ENCODE measurements around the gene CCNY. TPM values are rescaled to one million over a fixed set of nuclear protein-coding genes. Genes with fewer than 3 reads are reported as not detected.

Gene CCNY
- total and polyA plus RNA-seq, 2 of the 13 experiments (the other 11 are each of a cell fraction or from before 2014, with no cell fraction given): 48.2 to 54.7 TPM

DNA sequence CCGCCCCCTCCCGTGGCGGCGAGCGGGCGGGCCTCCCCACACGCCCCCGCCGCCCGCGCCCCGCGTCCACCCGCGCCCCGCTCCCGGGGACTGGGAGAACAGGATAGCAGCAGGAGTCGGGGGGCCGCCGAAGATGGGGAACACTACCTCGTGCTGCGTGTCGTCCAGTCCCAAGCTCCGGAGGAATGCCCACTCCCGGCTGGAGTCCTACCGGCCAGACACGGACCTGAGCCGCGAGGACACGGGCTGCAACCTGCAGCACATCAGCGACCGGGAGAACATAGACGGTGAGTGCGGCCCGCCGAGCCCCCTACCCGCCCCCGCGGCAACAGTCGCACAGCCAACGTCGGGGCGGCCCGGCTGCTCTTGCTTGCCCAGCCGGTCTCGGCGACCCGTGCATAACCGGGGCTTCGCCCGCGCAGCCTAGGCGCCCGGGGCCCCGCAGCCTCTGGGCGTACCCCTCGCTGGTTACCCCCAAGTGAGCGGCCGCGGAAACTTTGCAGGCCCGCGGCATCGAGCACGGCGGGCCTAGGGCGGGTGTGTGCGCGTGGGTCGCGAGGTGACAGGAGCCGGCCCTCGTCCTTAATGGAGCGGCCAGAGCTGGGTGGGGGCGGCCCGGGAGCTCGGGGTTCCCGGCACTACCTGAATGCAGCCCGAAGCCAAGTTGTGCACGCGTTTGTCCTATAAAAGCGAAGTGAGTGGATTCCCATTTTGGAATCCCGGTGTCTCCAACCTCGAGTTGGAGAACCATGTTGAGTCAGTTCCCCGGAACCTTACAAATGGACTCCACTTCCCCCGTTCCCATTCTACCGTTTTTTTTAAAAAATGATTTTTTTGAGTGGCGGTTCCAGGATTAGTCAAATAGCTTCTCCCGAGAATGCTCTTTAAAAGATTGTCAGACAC lies 863 bp downstream of the CCNY start:
- intact Hi-C loops (cut with micrococcal nuclease; ENCODE audit: unreplicated experiment): loop anchor here (5.0 to 10.0 kb wide), 3 partner anchors 75 to 110 kb away; no protein-coding TSS in a partner anchor
- TF ChIP-seq ZNF564 (CRISPR knock-in tag; IDR thresholded peaks at IDR 0.05) (no peak; the same call in 1 of the 2 replicates), NCOA1 (CRISPR knock-in tag; IDR thresholded peaks at IDR 0.05) (no peak), HNRNPL (IDR thresholded peaks at IDR 0.05; ENCODE audit: low read depth, low read length) (no peak), ZNF605 (CRISPR knock-in tag; IDR thresholded peaks at IDR 0.05) (peak; percentile 38; the same call in 1 of the 2 replicates), KAT7 (CRISPR knock-in tag; IDR thresholded peaks at IDR 0.05; ENCODE audit: borderline replicate concordance) (peak; percentile 42; the same call in 1 of the 2 replicates), HHEX (CRISPR knock-in tag; IDR thresholded peaks at IDR 0.05) (no peak), ASH2L (IDR thresholded peaks at IDR 0.05; ENCODE audit: insufficient read length, low read depth, low read length) (peak; percentile 67), ZNF644 (CRISPR knock-in tag; IDR thresholded peaks at IDR 0.05; ENCODE audit: low read depth) (no peak), SMAD9 (CRISPR knock-in tag; IDR thresholded peaks at IDR 0.05) (no peak), CENPX (CRISPR knock-in tag; IDR thresholded peaks at IDR 0.05) (no peak), ZNF296 (CRISPR knock-in tag; conservative IDR thresholded peaks at IDR 0.05) (0 out of 2 replicates have a peak, but pooled peaks have one; percentile 28), ZNF562 (CRISPR knock-in tag; IDR thresholded peaks at IDR 0.05; ENCODE audit: borderline replicate concordance) (no peak)
- TF ChIP-seq, protein P1, sequence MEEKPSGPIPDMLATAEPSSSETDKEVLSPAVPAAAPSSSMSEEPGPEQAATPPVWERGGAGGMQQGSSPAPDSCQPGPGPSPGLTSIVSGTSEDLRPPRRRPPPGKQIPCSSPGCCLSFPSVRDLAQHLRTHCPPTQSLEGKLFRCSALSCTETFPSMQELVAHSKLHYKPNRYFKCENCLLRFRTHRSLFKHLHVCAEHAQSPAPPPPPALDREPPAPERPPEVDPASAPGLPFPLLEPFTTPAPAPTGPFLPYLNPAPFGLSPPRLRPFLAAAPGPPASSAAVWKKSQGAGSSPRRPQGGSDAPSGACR (CRISPR knock-in tag; IDR thresholded peaks at IDR 0.05): no peak
- TF ChIP-seq, protein P2, sequence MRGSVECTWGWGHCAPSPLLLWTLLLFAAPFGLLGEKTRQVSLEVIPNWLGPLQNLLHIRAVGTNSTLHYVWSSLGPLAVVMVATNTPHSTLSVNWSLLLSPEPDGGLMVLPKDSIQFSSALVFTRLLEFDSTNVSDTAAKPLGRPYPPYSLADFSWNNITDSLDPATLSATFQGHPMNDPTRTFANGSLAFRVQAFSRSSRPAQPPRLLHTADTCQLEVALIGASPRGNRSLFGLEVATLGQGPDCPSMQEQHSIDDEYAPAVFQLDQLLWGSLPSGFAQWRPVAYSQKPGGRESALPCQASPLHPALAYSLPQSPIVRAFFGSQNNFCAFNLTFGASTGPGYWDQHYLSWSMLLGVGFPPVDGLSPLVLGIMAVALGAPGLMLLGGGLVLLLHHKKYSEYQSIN (CRISPR knock-in tag; IDR thresholded peaks at IDR 0.05; ENCODE audit: borderline replicate concordance): no peak
- TF ChIP-seq, protein P3, sequence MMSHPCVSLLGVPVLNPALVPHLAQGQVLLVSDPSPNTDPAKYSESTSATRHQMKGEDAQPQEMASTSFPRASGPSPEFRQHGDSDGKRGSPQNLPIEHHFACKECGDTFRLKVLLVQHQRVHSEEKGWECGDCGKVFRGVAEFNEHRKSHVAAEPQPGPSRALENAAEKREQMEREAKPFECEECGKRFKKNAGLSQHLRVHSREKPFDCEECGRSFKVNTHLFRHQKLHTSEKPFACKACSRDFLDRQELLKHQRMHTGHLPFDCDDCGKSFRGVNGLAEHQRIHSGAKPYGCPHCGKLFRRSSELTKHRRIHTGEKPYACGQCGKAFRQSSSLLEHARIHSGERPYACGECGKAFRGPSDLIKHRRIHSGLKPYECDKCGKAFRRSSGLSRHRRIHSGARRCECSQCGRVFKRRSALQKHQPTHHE (CRISPR knock-in tag; IDR thresholded peaks at IDR 0.05; ENCODE audit: borderline replicate concordance): no peak
- TF ChIP-seq, protein P4, sequence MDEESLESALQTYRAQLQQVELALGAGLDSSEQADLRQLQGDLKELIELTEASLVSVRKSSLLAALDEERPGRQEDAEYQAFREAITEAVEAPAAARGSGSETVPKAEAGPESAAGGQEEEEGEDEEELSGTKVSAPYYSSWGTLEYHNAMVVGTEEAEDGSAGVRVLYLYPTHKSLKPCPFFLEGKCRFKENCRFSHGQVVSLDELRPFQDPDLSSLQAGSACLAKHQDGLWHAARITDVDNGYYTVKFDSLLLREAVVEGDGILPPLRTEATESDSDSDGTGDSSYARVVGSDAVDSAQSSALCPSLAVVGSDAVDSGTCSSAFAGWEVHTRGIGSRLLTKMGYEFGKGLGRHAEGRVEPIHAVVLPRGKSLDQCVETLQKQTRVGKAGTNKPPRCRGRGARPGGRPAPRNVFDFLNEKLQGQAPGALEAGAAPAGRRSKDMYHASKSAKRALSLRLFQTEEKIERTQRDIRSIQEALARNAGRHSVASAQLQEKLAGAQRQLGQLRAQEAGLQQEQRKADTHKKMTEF (CRISPR knock-in tag; IDR thresholded peaks at IDR 0.05): no peak; the same call in 1 of the 2 replicates
- TF ChIP-seq, protein P5, sequence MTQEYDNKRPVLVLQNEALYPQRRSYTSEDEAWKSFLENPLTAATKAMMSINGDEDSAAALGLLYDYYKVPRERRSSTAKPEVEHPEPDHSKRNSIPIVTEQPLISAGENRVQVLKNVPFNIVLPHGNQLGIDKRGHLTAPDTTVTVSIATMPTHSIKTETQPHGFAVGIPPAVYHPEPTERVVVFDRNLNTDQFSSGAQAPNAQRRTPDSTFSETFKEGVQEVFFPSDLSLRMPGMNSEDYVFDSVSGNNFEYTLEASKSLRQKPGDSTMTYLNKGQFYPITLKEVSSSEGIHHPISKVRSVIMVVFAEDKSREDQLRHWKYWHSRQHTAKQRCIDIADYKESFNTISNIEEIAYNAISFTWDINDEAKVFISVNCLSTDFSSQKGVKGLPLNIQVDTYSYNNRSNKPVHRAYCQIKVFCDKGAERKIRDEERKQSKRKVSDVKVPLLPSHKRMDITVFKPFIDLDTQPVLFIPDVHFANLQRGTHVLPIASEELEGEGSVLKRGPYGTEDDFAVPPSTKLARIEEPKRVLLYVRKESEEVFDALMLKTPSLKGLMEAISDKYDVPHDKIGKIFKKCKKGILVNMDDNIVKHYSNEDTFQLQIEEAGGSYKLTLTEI (CRISPR knock-in tag; conservative IDR thresholded peaks at IDR 0.05): no peak

More for the DNA sequence above, 863 bp downstream of the CCNY start:
- no TSS peak for BruUV-seq (replicated peaks)
- H3K9ac ChIP-seq (ENCODE audit: insufficient read depth, low read depth, low read length): peak overlapping the region; percentile 71
- H2AFZ ChIP-seq (ENCODE audit: low read length): no peak overlapping the region
- H3K27me3 ChIP-seq (ENCODE audit: control insufficient read depth in 1 of 2, insufficient read depth in 2 of 2, low read length in 2 of 2): no peaks in the 10 kb centered on the region; a peak in 2 of 5 replicates
- ATAC-seq (peak; percentile 68), DNase-seq (ENCODE audit: low spot score) (peak; percentile 16), FAIRE-seq (no peak)
- ChIA-PET POLR2A (interaction anchor here (0.6 to 1.3 kb wide), 2 partner anchors 28 to 211 kb away, joined by 3 read pairs; partner anchors contain the start of gene CREM), CTCF (ENCODE audit: low intra/inter-chr PET ratio, low total read pairs) (no interaction called here)
- H3K36me3 ChIP-seq (replicated peaks in 1 of 2; ENCODE audit: control insufficient read depth in 1 of 2, insufficient read depth in 2 of 2, low read length in 2 of 2): peaks cover 0 to 3% of the 10 kb centered on the region in 2 experiments; a peak in 1 of 5 replicates
- WGBS (ENCODE audit: low lambda C conversion rate): 3% methylated on average over 29 of the region's 88 CpGs
- peak overlapping the region; percentile 81 for H3K4me2 ChIP-seq (ENCODE audit: low read depth, low read length)
- H3K27ac ChIP-seq (ENCODE audit: extremely low read length, insufficient read depth, low read length): peak overlapping the region; percentile 64
- H3K4me3 ChIP-seq (replicated peaks in 1 of 3; ENCODE audit: insufficient read depth in 1 of 3, low read depth in 2 of 3, low read length in 3 of 3): peak overlapping the region; percentile 88 to 98 (median 94)
- H3K9me3 ChIP-seq (ENCODE audit: low read length): no peaks in the 10 kb centered on the region
- peaks cover 82% of the 10 kb centered on the region for H3K79me2 ChIP-seq (ENCODE audit: insufficient read depth, low read length)
- in situ Hi-C loops (cut with HindIII; ENCODE audit: extremely low pct_ligation_motif_present, low pct_unique_long_range_greater_than_20kb): no loop called here
- H3K4me1 ChIP-seq (ENCODE audit: insufficient read depth, low read length): peaks cover 69% of the 10 kb centered on the region
- peaks cover 49% of the 10 kb centered on the region for H4K20me1 ChIP-seq (ENCODE audit: insufficient read depth, low read length)

Data from HepG2 (cell line).